GM18508 (cell line): Measurements from ENCODE around the gene CDK14.

Experiments
- ATAC-seq: cut with Tn5 transposase; IDR thresholded peaks from one replicate; pipeline ENCODE4 v1.9.1; 2021; ENCODE audit warnings: moderate number of reproducible peaks; ENCODE audit not compliant: insufficient read depth, unreplicated experiment

CDK14 gene

DNA sequence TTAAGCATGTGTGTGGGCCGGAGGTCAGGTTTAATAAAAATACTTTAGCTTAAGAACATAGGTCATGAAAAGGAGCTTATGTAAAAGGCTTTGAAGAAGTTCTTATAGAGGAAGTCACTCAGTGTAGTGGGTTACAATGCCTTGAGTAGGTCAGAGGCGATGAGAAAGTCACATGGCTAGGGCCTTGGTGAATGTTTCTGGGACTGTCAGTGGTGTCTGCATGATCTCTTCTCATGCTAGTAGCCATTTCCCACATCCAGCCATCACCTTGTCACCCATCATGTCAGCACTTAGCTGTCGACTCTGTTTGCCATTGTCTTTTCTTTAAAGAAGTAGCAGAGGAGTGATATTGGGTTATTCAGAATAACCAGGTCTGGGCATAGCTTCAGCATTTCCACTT is 236.6 kb downstream of the CDK14 start:
- no peak for ATAC-seq

DNA sequence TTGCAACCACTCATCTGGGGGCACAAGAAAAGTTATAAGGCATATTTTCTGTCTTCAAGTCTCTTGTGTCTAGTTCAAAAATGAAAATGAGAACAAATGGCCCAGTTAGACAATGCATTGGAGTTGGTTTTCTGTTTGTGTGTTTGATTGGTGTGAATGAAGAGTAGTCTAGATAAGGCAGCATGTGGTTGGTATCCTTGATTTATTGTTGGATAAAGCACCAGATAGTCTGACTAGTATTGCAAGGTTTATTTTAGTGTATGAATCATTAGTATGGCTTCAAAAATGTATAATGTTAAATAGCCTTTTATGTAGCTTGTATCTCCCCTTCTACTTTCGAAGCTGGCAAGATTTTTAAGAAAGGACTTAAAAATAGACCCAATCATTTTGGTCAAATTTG is 237.3 kb downstream of the CDK14 start:
- ATAC-seq, result no peak

- no peak for ATAC-seq
Measured at GRCh38 chr7:90834771-90835170, 238.7 kb downstream of the CDK14 start.

GRCh38 chr7:90835861-90836260 is 239.7 kb downstream of the CDK14 start:
- no peak for ATAC-seq

GRCh38 chr7:90836937-90837336 is 240.8 kb downstream of the CDK14 start:
- ATAC-seq, result no peak

GRCh38 chr7:90838799-90839198 is 242.7 kb downstream of the CDK14 start:
- ATAC-seq, result no peak

GRCh38 chr7:90839316-90839715 is 243.2 kb downstream of the CDK14 start:
- no peak for ATAC-seq

DNA sequence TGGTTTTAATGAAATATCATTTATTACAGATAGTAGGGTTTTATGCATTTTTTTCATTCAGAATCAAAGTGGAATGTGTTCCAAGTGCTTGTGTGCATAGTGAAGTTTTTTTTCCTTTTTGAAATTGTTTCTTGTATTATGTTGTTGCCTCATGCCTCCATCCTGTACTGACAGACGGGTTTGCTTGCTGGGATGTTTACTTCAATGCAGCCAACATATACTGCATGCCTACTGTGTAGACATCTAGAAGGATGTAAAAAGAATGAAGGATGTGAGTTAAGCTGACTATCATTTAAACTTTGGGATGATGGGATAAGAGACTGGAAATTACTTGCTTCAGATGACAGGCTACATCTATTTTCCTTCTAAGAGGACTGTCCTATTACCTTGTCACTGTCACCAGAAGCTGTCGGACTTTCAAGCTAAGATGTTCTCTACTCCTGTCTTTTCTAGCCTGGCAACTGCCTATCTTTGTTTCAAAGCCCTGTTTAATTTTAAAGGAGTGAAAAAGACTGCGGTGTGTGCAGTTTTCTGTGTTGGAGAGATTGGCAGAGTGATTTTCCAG is 243.7 kb downstream of the CDK14 start:
- ATAC-seq, result no peak

DNA sequence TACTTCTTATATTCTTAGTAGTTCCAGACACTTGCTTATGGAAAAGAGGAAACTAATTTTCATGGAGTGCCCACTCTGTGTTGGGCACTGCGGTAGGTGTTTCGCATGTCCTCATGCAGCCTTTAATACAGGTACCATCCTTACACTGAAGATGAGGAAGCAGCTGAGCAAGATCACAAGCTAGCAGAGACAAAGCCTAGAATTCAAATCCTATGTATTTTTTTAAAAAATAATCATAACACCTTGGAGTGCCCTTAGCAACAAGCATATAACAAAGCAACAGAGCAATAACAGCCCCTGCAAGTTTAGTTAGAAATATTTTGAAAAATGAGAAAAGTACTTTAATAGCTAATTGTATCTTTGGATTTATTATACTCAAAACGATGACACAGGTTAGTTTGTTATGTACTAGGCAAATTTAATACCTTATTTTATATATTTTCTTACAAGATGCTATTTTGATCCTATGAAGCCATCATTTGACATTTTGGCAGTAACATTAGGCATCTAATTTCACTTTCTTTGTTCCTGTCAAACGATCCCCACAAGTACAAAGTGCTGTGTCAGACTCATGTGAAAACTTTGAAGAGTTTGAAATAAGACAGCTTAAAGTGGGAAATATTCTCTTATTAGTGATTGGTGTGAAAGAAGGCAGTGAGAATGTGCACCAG is 245.8 kb downstream of the CDK14 start:
- ATAC-seq, result no peak

GRCh38 chr7:90842430-90842788 is 246.3 kb downstream of the CDK14 start:
- no peak for ATAC-seq

GRCh38 chr7:90843472-90843871 is 247.4 kb downstream of the CDK14 start:
- ATAC-seq, result no peak

DNA sequence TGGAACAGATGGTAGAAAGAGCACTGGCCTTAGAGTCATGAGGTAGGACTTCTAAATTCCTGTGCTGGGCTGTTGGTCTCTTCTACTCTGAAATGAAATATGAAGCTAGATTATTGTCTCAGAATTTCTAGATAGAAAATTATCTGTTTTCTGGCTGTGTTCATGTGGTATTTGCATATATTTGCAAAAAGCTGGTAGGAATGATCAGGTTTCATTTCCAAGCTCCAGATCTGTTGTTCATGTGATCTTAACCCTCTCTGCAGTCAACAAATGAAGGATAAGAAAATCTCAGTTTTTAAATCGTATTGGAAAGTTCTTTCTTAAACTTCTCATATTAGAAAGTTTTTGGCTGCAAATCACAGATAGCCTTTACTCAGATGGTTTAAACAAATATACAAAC is 248.3 kb downstream of the CDK14 start:
- ATAC-seq, result no peak

DNA sequence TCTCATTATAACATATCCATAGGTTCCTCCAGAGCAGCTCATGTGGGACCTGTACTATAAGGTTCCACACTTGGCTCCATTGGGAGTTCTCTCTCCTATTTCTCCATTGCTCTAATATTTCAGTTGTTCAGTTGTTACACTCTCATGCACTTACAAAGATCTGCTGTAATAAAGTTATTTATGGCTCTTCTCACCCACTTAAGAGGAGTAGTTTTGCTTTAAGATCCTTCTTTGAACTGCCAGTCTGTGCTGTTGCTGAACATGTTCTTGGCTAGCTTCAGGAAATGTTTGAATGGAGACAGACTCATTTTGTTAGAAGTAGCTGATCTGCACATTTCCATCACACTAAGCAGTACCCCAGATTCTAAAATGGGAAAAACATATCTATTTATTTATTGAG is 250.1 kb downstream of the CDK14 start:
- no peak for ATAC-seq

GRCh38 chr7:90850066-90850465 is 253.9 kb downstream of the CDK14 start:
- ATAC-seq, result no peak

GRCh38 chr7:90850471-90850870 is 254.3 kb downstream of the CDK14 start:
- ATAC-seq, result no peak

DNA sequence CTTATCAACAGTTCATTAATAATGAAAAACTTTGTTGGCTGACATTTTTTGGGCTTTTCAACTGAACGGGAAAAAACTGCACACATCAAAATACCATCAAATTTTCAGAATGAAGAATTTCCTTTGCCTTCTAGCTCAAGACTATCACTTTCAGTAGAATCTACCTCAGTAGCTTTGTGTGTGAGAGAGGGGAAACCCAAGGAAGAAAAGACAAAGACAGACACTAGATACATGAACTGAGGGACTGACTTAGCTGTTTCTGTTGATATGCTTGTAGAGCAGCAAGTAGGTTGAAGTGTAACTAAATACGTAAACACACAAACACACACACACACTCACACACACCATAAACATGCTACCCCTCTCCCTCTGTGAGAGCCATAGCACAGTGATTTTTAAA is 257.1 kb downstream of the CDK14 start:
- no peak for ATAC-seq

DNA sequence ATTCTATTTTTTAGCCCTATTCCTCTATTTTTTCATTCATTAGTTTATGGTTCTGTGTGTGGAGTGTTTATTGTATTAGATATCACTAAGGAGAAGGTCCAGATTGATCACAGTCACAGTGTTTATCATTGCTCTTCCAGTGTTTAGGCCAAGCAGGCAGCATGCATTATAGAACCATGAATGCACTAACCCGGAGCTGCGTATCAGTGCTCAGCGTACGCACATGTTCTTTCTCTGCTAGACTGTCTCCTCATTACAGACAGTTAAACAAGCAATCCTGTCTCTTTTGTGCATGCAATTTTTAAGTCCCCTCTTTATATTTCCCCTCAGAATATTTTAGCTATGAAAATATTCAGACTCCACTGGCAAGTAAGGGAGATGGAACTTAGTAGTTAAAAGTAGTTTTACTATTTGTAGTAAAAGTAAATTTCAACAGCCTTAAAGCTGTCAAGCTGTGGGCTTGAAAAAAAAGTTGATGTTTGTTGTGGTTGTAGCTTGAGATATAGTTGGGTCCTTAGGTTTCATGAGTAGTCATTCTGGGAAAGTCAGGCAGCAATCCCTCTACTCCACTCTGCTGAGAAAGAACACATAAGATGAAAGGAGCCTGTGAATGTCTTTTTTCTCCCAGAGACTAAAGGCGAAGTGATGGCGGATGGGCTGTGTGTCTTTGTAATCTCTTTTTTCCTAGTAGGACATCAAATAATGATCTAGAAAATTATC is 260.4 kb downstream of the CDK14 start:
- ATAC-seq, result no peak

GRCh38 chr7:90857603-90858002 is 261.5 kb downstream of the CDK14 start:
- ATAC-seq, result no peak

DNA sequence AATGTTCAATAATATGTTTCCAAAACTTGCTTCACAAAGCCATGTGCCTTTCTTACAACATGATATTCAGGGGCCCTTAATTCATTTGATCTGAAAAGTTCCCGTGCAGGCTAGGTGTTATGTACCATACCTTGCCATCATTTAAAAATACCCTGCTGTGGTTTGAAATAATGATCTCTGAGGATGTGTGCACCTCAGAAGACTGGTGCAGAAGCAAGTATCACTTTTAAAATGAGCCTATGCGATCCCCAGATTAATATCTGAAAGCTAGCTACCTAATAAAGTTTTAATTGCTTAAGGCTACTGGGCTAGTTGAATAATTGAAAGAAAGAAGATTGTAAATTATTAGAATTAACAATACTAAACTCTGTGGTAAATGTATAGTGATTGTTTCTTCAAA is 262.4 kb downstream of the CDK14 start:
- ATAC-seq, result no peak

DNA sequence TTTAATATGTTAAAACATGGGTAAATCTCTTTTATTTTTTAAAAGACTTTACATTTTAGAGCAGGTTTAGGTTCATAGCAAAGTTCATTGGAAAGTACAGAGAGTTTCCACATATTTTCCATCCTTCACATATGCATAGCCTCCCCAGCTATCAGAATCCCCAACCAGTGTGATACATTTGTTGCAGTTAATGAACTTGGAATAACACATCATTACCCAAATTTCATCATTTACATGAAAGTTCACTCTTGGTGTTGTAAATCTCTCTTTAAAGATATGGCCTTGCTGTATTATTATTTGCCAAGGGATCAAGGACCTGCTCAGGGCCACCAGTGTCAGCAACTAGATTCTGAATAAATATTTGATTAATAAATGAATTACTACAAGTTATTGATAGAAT is 263.4 kb downstream of the CDK14 start:
- no peak for ATAC-seq

GRCh38 chr7:90864088-90864487 is 268.0 kb downstream of the CDK14 start:
- no peak for ATAC-seq

DNA sequence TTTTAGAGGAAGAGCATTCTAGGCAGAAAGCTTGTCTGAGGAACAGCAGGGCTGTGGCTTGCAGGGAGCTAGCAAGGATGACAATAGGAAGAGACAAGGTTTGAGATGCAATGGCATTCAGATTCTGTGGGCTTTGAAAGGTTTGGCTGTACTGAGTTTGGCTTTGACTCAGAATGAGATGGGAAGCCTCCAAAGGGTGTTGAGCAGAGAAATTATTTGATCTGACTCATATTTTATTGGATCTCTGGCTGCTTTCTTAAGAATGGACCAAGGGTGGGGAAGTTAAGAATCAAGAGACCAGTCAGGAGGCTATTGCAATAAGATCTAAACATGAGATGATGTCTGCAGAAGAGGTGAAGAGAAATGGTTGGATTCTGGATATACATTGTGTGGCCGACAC is 273.2 kb downstream of the CDK14 start:
- no peak for ATAC-seq
